AG20443 (cell line): ENCODE data around the gene RNF26.

ENCODE experiments used
- DNase-seq: peaks from one replicate; pipeline ENCODE4 v3.0.0; 2012; ENCODE audit warnings: low spot score, mixed read lengths

Gene RNF26

GRCh38 chr11:119336744-119337469, 2.6 kb downstream of the RNF26 start:
- DNase-seq = no peak

DNA sequence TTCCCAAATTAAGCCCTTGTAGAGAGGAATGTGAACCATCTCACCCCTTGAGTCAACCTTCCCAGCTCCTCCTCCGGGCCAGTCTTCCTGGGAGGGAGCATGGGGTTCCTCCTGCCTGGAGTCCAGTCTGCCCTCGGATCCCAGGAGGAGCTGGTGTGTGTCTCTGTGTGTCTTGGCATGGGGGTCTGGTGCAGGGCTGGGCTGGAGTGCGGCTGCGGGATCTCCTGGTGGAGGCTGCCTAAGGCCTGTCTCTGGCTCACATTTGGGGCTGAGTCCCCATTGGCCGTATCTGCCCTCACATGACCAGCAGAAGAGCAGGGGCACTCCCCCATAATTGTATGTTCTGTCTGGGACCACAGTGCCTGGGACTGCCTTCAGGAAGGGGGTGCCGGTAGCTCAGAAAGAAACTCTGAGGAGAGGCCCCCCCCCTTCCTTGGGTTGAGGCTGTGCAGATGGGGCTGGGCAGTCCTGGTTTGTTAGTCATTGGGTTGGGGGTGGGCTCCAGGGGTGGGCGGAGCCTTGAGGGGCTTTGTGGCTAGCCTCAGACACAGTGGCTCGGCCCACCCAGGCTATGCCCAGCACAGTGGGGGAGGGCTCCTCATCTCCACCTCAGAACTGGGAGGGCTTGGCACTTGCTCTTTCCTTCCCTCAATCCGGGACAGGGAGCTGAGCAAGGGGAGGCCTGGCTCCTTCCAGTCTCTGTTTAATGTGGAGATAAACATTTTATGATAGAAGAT, 3.4 kb downstream of the RNF26 start:
- DNase-seq = peak; percentile 64

DNA sequence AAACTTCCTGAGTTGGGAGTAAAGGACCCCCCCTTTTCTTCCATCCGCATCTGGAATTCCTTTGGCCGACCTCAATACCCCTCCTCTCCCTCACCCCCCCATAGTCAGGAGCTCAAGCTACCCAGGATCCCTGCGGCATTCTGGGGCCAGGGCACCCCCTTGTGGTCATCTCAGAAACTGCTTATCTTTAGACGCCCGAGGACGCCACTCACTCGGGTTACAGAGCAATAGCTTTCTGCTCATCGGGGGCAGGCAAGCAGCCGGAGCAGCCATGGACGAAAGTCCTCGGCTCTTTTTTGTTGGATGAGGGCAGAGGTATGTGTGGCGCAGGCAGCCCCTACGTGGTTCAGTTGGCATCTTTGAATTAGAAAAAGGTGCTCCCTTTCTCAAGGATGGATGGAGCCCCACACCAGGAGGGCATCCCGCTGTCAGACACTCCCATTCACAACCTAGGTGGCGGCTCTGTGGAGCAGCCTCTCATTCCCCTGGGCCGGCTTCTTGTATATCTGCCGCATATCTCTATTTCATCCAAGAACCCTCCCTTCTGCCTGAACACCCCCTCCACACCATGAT, 4.1 kb downstream of the RNF26 start:
- DNase-seq = peak; percentile 84

- no peak for DNase-seq
These were observed 4.8 kb downstream of the RNF26 start for GRCh38 chr11:119338965-119339588.

DNA sequence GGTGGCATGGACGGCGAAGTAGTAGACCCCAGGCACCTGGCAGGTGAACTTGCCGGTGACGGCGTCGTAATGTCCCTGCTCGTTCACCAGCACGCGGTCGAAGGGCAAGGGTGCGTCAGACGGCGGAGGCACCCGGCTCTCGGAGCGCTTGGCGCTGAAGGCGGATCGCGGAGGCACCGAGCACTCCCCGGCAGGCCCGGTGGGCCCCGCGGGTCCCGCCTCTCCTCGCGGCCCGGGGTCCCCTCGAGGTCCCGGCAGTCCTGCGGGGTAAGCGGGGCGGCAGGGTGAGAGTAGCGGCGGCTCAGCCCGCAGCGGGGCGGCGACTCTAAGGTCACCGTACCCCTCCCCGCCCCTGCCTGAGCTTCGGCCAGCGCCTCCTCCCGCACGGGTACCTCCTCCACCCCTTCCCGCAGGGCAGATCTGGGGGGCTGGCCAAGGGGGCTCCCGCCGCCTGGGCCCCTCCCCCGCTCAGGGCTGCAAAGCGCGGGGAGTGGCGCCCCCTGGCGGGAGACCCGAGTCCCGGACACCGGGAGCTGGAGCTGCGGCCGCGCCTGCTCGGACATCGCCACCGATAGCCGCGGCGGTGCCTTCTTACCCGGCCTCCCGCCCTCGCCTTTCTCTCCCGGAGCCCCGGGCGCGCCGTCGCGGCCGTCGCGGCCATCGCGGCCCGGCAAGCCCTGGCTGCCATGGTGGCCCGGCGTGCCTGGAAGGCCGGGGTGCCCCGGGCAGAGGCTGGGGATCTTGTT, 5.4 kb downstream of the RNF26 start:
- peak; percentile 93 for DNase-seq

- DNase-seq = peak; percentile 85
These were observed 6.3 kb downstream of the RNF26 start, which contains the start of gene C1QTNF5 for GRCh38 chr11:119340335-119341221. TSS of gene C1QTNF5 (minus strand) at chr11:119340883. CDS start at chr11:119340397, 486 bp downstream.

- DNase-seq = no peak
These were observed 7.1 kb downstream of the RNF26 start for GRCh38 chr11:119341222-119342022.

GRCh38 chr11:119342023-119342300, 7.6 kb downstream of the RNF26 start:
- DNase-seq = no peak

DNA sequence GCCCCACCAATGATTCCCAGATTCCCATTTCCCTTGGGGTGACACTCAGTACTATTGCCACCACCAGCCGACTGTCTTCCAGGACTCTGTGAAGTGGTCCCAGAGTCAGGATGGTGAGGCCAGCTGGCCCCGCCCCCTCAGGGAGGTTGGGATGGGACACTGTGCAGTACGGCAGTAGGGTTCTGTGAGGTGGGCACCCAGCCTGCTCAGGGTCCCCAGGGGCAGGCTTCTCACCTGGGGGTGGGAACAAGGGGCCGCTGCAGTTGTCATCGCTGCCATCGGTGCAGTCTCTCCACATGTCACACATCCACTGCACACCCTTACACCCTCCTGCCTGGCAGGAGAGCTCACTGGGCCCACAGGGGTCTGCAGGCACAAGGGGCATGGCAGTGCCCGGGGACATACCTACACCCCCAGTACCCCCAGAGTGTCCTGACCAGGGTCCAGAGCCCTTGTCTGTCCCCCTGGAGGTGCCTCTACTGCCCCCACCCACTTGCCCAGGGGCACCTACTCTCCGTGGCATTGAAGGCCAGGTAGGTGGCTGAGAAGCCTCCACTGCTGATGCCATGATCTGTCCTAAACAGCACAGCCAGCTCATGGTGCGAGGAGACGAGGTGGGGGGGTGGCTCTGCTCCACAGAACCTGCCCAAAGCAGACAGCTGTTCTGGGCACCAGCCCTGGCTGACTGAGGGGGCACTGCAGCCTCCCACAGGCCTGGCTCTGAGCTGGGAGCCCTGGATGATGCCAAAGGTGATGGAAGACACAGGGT, 8.2 kb downstream of the RNF26 start:
- DNase-seq = no peak

DNA sequence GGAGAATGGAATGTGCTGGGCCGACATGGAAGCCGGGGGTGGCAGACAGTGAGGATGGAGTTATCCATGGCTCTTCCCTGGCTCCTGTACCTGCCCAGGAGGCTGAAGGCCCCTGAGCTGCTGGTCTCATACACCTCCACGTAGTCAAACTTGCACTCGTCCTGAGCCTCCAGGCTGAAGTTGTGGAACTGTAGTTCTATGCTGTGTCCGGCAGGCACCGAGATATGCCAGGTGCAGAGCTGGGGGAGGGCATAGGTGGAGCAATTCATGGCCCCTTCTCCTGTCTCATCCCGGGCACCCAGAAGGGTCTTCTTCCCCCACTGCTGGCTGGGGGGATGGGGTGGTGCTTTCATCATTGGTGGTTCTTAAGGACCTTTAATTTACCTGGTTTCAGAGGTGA, 9.4 kb downstream of the RNF26 start:
- no peak for DNase-seq

DNA sequence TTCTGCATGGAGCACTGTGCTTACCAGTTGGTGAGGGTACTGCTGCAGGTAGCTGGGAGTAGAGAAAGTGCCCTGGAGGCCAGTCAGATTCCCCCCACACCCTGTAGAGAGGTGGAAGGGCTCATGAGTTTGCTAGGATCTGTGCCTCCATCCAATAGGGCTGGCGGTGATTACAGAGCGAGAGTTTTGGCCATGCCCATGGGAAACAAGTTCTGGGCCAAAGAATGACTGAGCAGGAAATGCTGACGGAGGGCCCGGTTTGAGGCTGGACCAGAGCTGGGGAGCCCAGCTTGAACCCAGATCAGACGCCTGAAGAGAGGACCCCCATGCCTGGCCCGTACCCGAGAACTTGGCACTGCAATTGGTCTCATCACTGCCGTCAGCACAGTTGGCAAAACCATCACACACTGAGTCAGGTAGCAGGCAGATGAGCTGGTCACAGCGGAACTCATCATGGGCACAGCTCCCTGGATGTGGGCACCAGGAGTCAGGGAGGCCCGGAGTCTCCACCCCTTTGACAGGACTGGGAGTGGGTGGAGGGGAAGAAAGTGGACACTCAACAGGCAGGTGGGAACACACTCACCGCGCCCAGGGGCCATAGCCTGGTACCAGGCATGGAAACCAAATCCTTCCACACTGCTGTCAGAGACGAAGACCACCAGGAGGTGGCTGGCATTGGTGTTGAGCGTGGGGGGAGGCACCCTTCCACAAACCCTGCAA, 10.1 kb downstream of the RNF26 start:
- no peak for DNase-seq

- no peak for DNase-seq
These were observed 11.4 kb downstream of the RNF26 start for GRCh38 chr11:119345685-119346084.

GRCh38 chr11:119346605-119347004, 12.3 kb downstream of the RNF26 start, which contains the start of gene MFRP:
TSS of gene MFRP (minus strand) at chr11:119346705. CDS start at chr11:119346513, 192 bp downstream.
- DNase-seq = no peak

DNA sequence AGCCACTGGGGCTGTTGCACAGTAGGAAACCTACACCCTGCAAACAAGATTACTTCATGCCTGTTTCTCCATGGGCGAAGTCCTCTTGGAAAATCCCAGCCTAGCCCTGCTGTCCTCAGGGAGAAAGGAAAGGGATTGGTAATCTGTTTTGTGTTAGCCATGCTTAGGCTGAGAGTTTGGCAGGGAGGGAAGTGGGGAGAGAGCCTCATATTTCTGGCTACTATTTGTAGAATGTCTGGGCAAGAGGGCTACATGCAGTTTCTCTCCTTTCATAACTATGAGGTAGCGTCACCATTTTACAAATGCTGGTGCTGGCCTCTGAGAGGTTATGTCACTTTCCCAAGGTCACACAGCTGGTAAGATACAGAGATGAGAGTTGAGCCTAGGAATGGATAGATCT, 12.9 kb downstream of the RNF26 start:
- peak; percentile 78 for DNase-seq

- no peak for DNase-seq
These were observed 13.7 kb downstream of the RNF26 start for GRCh38 chr11:119347940-119348605.

DNA sequence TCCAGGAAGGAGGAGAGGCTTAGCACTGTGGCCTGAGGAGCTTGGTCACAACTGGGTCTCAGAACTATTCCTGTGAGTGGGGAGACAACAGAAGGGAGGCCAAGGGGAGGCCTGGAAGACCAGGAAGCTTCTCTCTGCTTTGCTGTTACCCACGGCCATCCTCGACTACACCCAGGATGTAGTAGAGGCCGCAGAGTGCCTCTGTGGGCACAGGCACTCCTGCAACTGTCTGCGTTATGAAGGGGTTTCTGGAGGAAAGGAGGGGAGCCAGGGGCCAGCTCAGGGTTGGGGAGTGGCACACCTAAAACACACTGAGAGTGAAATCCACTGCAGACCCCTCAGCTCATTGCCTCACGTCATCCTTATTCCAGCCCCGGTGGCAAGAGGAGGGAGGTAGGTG, 16.0 kb downstream of the RNF26 start:
- DNase-seq = no peak

GRCh38 chr11:119351232-119351631, 16.9 kb downstream of the RNF26 start:
- no peak for DNase-seq

GRCh38 chr11:119352857-119353260, 18.5 kb downstream of the RNF26 start:
- DNase-seq = no peak
